Hepatocyte (in vitro differentiated cells): Measurements from ENCODE around the gene WDR70. TPM values are rescaled to one million over a fixed set of nuclear protein-coding genes. Genes with fewer than 3 reads are reported as not detected.

Experiments
- DNase-seq: peaks from one replicate; pipeline ENCODE4 v3.0.0-alpha.2; 2016; ENCODE audit warnings: low spot score
- H2AFZ ChIP-seq: fragments of 200-600 bp; sonication (generic); 2 replicates; pipeline ENCODE4 v1.6.0; 2016; ENCODE audit warnings: antibody characterized with exemption, mild to moderate bottlenecking
- H3K27ac ChIP-seq: fragments of 200-600 bp; sonication (generic); 2 replicates; pipeline ENCODE4 v1.5.1; 2016; ENCODE audit warnings: mild to moderate bottlenecking
- H3K27me3 ChIP-seq: fragments of 200-600 bp; sonication (generic); 2 replicates; pipeline ENCODE4 v1.6.1; 2016
- H3K36me3 ChIP-seq: fragments of 200-600 bp; sonication (generic); replicated peaks from 2 replicates; pipeline ENCODE4 v1.5.1; 2016; ENCODE audit warnings: low read depth; ENCODE audit not compliant: insufficient read depth
- H3K4me1 ChIP-seq: fragments of 200-600 bp; sonication (generic); 2 replicates; pipeline ENCODE4 v1.5.1; 2016; ENCODE audit warnings: mild to moderate bottlenecking, moderate library complexity; ENCODE audit not compliant: insufficient read depth
- H3K4me2 ChIP-seq: fragments of 200-600 bp; sonication (generic); 2 replicates; pipeline ENCODE4 v1.6.0; 2016
- H3K4me3 ChIP-seq: fragments of 200-600 bp; sonication (generic); 2 replicates; pipeline ENCODE4 v1.5.1; 2016; ENCODE audit warnings: mild to moderate bottlenecking
- H3K79me2 ChIP-seq: fragments of 200-600 bp; sonication (generic); 2 replicates; pipeline ENCODE4 v1.6.0; 2017; ENCODE audit warnings: mild to moderate bottlenecking
- H3K9me2 ChIP-seq: fragments of 200-600 bp; sonication (generic); replicated peaks from 2 replicates; pipeline ENCODE4 v1.6.0; 2017; ENCODE audit warnings: mild to moderate bottlenecking; ENCODE audit not compliant: insufficient read depth
- H3K9me3 ChIP-seq: fragments of 200-600 bp; sonication (generic); 2 replicates; pipeline ENCODE4 v1.5.1; 2016; ENCODE audit warnings: low read depth, mild to moderate bottlenecking
- H4K20me1 ChIP-seq: fragments of 200-600 bp; sonication (generic); 2 replicates; pipeline ENCODE4 v1.6.0; 2016; ENCODE audit warnings: mild to moderate bottlenecking; ENCODE audit not compliant: insufficient read depth, poor library complexity, severe bottlenecking
- EZH2 ChIP-seq: fragments of 200-600 bp; sonication (generic); IDR thresholded peaks from 2 replicates; pipeline ENCODE4 v1.6.1; 2016; ENCODE audit warnings: antibody characterized with exemption, mild to moderate bottlenecking, borderline replicate concordance
- EZH2phosphoT487 ChIP-seq: fragments of 200-600 bp; sonication (generic); IDR thresholded peaks from one replicate; pipeline ENCODE4 v1.6.1; 2018; ENCODE audit warnings: antibody characterized with exemption, mild to moderate bottlenecking, low read depth, moderate library complexity; ENCODE audit not compliant: unreplicated experiment, severe bottlenecking
- WGBS: methylation state at CpG from one replicate; pipeline ENCODE4 v1.1.6; 2016; ENCODE audit warnings: low lambda C conversion rate; ENCODE audit errors: missing lambda C conversion rate; 5-methylcytosine and 5-hydroxymethylcytosine counted together
- polyA plus RNA-seq: library from polyadenylated mRNA; unstranded; fragments of >200 nt; fragmentation: Nextera tagmentation; extraction: Ambion mirVana; gene quantifications from 2 replicates; pipeline ENCODE4 v1.2.1, GENCODE V29; 2016
- total RNA-seq: library from RNA; depleted of rRNA; stranded (reverse); fragments of >200 nt; gene quantifications from 2 replicates; pipeline ENCODE4 v1.2.3, GENCODE V29; 2014
- TF ChIP-seq, protein P1 (sequence below): fragments of 200-600 bp; sonication (generic); IDR thresholded peaks from 2 replicates; pipeline ENCODE4 v1.5.1; 2016; ENCODE audit warnings: antibody characterized with exemption, mild to moderate bottlenecking; ENCODE audit not compliant: poor library complexity

WDR70 gene
- total and polyA plus RNA-seq, 2 experiments from 2014 or later: 22.3 to 37.0 TPM

DNA sequence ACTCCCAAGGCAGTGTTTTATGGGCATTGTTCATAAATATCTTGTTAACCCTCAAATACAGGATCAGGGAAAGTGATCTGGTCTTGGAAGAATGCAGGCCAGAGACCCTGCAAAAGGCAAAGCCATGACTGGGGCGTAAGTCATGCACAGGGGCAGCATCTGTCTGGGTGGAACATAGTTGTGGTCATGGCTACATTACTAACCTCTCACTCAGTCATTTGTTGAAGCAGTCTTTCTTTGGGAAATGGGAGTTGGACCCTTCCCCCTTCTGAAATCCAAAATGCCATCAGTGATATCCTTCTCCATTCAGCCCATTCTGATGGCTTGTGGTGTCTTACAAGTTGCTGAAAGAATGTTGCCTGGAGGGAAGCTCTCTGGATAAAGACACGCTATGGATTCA lies 392.6 kb downstream of the WDR70 start:
- no peaks in the 10 kb centered on the region for H3K9me3 ChIP-seq
- WGBS: 58% methylated on average over 2 of the region's 2 CpGs

DNA sequence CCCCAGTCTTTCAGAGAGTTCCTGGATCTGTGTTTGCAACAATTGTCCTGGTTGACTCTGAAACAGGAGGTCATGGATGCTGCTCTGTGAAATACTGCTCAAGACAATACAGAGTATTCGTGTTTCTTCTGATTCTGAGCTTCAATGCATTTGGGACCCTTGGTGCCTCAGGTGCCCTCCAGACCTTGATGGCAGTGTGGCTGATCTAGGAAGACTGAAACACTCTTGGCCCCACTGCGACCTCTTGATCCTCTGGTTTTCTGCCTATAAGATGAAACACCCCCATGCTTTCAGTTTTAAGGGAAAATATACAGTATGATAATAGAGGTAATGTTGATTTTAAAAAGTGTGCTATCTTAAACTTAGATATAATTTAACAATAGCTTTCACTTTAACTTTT lies 393.1 kb downstream of the WDR70 start:
- 96% methylated on average over 2 of the region's 2 CpGs for WGBS
- TF ChIP-seq EZH2 (no peak), EZH2phosphoT487 (no peak)
- TF ChIP-seq, protein P1, sequence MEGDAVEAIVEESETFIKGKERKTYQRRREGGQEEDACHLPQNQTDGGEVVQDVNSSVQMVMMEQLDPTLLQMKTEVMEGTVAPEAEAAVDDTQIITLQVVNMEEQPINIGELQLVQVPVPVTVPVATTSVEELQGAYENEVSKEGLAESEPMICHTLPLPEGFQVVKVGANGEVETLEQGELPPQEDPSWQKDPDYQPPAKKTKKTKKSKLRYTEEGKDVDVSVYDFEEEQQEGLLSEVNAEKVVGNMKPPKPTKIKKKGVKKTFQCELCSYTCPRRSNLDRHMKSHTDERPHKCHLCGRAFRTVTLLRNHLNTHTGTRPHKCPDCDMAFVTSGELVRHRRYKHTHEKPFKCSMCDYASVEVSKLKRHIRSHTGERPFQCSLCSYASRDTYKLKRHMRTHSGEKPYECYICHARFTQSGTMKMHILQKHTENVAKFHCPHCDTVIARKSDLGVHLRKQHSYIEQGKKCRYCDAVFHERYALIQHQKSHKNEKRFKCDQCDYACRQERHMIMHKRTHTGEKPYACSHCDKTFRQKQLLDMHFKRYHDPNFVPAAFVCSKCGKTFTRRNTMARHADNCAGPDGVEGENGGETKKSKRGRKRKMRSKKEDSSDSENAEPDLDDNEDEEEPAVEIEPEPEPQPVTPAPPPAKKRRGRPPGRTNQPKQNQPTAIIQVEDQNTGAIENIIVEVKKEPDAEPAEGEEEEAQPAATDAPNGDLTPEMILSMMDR: no peak
- H3K27ac ChIP-seq: no peak overlapping the region

More for the DNA sequence above, 392.6 kb downstream of the WDR70 start:
- no peak for DNase-seq
- Histone ChIP-seq H4K20me1 (no peaks in the 10 kb centered on the region), H3K27me3 (no peaks in the 10 kb centered on the region), H3K36me3 (no peaks in the 10 kb centered on the region), H3K4me1 (no peaks in the 10 kb centered on the region), H3K9me2 (no peaks in the 10 kb centered on the region), H3K79me2 (no peaks in the 10 kb centered on the region), H3K4me3 (no peak overlapping the region), H2AFZ (no peak overlapping the region), H3K4me2 (no peak overlapping the region), H3K27ac (no peak overlapping the region)
- TF ChIP-seq, protein P1: no peak
- no peak for TF ChIP-seq EZH2phosphoT487
- TF ChIP-seq EZH2: no peak

DNA sequence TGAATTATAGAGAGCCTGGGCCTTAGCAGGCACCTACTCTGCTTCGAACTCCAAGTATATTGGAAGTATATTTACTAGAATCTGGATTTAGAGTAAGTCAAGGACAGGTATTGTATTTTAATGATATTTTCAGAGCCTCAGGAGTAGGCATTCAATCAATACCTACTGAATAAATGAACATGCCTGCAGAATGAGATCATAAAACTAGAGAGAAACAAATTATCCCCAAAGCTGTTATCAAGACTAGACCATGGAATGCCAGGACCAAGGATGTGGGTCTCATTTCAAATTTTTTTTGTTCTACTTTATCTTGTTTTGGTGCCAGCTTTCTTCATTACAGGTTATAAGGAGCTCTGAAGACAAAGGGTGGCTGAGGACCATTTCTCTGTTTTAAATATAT lies 394.7 kb downstream of the WDR70 start:
- no peaks in the 10 kb centered on the region for H3K27me3 ChIP-seq
- WGBS: 95% methylated on average over 1 of the region's 1 CpG
- H3K36me3 ChIP-seq: no peaks in the 10 kb centered on the region
- no peak for TF ChIP-seq EZH2phosphoT487
- TF ChIP-seq EZH2: no peak
- TF ChIP-seq, protein P1: no peak
- H3K9me3 ChIP-seq: no peaks in the 10 kb centered on the region
- no peaks in the 10 kb centered on the region for H4K20me1 ChIP-seq
- no peaks in the 10 kb centered on the region for H3K9me2 ChIP-seq
- H3K4me3 ChIP-seq: no peak overlapping the region
- no peaks in the 10 kb centered on the region for H3K4me1 ChIP-seq
- H3K27ac ChIP-seq: no peak overlapping the region
- no peak overlapping the region for H3K4me2 ChIP-seq
- DNase-seq: no peak
- H3K79me2 ChIP-seq: no peaks in the 10 kb centered on the region
- no peak overlapping the region for H2AFZ ChIP-seq

More for the DNA sequence above, 393.1 kb downstream of the WDR70 start:
- Histone ChIP-seq H3K4me2 (no peak overlapping the region), H3K9me2 (no peaks in the 10 kb centered on the region), H3K79me2 (no peaks in the 10 kb centered on the region), H3K36me3 (no peaks in the 10 kb centered on the region), H3K4me3 (no peak overlapping the region), H4K20me1 (no peaks in the 10 kb centered on the region), H3K4me1 (no peaks in the 10 kb centered on the region), H2AFZ (no peak overlapping the region), H3K9me3 (no peaks in the 10 kb centered on the region), H3K27me3 (no peaks in the 10 kb centered on the region)
- no peak for DNase-seq
